PFSK-1 (cell line): ENCODE measurements around the gene RNF41.

ENCODE experiments used
- FOXP2 ChIP-seq: optimal IDR thresholded peaks from 2 replicates; pipeline ENCODE3; 2011; ENCODE audit warnings: borderline replicate concordance, control low read depth, inconsistent platforms; ENCODE audit not compliant: insufficient read depth; ENCODE audit errors: extremely low read length, extremely low read depth
- POLR2AphosphoS5 ChIP-seq: IDR thresholded peaks from 2 replicates; pipeline ENCODE4 v1.6.1; 2012; ENCODE audit warnings: low read depth, mild to moderate bottlenecking, control low read depth, low read length, moderate library complexity
- REST ChIP-seq, 2 experiments: IDR thresholded peaks; 2 replicates each; pipeline versions ENCODE4 v1.6.1 to v1.8.0; 2011 to 2012; ENCODE audit warnings: low read depth in 2 of 2, low read length in 2 of 2, control low read depth in 1 of 2, inconsistent platforms in 1 of 2, mild to moderate bottlenecking in 1 of 2, moderate library complexity in 1 of 2; ENCODE audit not compliant: insufficient read depth in 1 of 2
- SIN3A ChIP-seq: IDR thresholded peaks from 2 replicates; pipeline ENCODE4 v1.6.1; 2012; ENCODE audit warnings: mild to moderate bottlenecking, low read length, moderate library complexity, borderline replicate concordance; ENCODE audit not compliant: insufficient read depth

DNA sequence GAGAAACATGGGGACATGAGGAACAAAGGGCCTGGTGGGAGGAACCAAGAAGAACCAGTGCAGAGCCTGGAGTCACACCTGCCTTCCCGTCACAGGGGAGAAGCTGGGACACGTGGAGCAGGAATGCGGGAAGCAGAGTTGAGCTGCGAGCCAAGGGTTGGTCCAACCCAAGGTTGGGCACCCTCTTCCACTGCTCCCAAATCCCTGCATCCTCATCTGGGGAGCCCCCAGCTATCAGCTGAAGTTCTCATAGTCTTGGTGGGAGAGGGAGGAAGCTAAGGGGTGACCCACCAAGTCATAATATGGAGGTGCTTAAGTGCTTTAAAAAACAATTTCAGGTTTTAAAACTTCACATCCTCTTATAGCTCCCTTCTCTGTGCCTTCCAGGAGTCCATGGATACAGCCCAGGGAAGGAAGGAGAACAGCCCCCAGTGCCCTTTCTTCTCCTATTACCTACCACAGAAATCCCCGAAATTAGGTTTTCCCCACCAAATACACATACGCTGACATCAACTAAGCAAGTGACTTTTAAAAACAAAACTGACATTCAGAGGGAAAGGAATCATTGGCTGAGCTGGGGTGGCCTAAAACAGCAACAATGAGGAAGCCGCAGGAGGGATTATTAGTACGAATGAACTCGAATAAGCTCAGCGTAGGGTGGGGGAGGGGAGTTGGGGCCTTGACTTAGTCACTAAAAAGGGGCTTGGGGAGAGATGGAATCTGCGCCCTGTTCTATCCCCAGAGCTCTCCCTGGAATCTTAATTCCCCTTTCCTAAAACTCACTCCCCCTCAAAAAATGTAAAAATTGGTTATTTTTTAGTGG is 59.0 kb downstream of the RNF41 start:
- TF ChIP-seq FOXP2 = no peak
- no peak for TF ChIP-seq SIN3A
- no peak for TF ChIP-seq REST (IDR thresholded peaks at IDR 0.05; ENCODE audit: insufficient read depth in 1 of 2, low read depth in 2 of 2, low read length in 2 of 2)
- peak; percentile 45; the same call in 1 of the 2 replicates for TF ChIP-seq POLR2AphosphoS5
